Epidermal melanocyte (primary cell): ENCODE data around the gene PHKA2.
"Not testable (repeated sequence)": the region's sequence is repeated elsewhere in the genome, so short reads cannot be mapped to it uniquely, and the experiment has no call there.

Source experiments
- DNase-seq: peaks from one replicate; pipeline ENCODE4 v3.0.0; 2011; ENCODE audit warnings: low spot score; ENCODE audit not compliant: insufficient read length

The PHKA2 gene

DNA sequence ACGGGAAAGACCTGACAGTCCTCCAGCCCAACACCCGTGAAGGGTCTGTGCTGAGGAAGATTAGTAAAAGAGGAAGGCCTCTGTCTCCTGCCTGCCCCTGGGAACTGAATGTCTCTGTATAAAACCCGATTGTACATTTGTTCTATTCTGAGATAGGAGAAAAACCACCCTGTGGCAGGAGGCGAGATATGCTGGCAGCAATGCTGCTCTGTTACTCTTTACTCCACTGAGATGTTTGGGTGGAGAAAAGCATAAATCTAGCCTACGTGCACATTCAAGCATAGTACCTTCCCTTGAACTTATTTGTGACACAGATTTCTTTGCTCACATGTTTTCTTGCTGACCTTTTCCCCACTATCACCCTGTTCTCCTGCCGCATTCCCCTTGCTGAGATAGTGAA is 3.7 kb downstream of the PHKA2 start:
- DNase-seq, result not testable (repeated sequence)

DNA sequence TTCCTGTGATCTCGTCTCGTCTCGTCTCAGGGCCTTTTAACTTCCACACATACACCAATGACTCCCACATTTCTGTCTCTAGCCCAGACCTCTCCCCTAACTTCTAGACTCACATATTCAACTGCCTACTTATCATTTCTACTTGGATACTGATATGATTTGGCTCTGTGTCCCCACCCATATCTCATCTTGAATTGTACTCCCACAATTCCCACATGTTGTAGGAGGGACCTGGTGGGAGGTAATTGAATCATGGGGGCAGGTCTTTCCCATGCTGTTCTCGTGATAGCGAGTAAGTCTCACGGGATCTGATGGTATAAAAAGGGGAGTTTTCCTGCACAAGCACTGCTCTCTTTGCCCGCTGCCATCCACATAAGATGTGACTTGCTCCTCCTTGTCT is 8.9 kb downstream of the PHKA2 start:
- no peak for DNase-seq

DNA sequence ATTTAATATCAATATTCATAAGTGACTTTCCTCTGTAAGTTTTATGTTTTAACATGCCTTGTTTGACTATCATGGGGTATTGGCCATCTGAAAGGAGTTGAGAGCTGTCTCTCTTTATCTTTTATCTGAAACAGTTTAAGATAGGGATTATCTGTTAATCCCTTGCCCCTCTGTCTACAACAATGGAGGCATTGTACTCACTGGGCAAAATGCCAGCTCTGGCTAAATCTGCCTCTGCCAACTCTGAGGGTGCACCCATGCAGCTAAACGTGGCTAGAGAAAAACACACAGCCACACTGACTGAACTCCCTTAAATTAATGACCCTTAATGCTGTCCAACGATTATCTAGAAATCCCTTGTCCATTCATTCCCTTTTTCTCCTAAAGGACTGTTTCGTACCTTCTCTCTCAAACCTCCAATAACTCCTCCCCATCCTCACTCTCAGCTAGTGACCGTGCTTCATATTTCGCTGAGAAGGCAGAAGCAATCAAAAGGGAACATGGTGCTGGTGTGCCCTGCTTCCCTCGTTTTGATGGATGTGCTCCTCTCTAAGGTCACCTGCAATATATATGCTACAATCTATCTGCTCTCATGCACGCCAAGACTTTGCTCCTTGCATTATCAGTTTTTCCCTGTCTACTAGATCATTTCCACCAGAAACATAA is 10.3 kb downstream of the PHKA2 start:
- no peak for DNase-seq

DNA sequence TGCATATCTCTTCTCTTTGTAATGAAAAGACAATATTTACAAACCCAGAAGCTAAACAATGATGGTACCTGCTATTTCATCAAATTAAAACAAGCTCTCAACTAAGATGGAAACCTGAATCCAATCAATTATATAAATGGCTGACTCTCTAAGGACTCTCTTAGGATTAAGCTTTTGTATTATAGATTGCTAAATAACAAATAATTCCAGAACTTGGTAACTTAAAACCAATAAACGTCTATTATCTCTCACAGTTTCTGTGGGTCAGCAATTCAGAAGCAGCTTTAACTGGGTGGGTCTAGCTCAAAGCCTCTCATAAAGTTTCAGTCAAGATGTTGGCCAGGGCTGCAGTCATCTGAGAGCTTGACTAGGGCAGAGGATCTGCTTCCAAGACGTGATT is 12.4 kb downstream of the PHKA2 start:
- DNase-seq, result no peak

DNA sequence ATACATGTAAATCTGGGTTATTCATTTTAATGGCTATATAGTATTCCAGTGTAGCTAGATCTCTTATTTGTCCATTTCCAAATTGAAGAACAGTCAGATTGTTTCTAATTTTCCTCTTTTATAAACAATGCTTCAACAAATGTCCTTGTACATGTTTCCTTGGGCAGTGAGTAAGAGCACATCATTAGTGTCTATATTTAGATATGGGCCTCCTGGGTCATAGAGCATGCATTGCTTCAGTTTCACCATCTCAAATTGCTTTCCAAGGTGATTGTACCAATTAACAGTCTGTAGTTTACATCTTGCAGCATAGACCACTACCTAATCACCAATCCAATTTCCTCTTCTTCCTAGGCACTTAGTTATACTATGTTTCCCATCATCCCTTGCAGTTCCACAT is 13.4 kb downstream of the PHKA2 start:
- DNase-seq, result no peak

DNA sequence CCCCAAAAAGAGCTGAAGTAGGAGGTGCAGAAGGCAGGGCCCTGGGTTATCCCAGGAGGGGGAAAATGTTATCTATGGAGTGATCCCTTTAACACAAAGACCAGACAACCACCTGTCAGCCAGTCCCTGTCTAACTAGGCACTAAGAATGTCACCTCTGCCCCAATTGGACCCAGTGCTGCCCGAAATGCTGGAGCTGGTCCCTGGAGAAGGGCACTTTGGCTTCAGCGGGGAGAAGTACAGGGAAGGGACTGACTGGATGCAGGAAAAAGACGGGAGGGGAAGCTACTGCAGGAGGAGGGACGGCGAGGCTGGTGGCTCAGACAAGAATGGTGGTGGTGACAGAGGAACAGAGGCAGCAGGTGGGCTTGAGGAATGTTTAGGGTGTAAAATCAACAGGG is 17.3 kb downstream of the PHKA2 start:
- DNase-seq, result no peak

DNA sequence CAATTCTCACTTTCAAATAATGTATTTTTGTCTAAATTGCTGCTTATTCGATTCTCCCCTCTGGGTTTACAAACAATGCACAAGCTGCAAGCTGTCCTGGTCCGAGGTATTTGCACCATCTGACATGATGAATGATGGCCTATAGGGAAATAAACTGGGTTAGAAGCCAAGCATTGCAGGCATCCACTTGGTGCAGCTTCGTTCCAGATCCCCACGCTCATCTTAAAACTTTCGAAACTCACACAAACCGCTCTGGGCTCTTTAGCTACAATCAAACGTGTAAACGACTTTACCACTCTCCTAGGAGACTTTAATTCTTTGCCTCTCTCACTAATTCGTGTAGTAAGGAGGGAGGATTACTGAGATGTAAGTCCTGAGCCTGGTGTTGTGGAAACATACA is 19.0 kb downstream of the PHKA2 start:
- DNase-seq, result no peak

DNA sequence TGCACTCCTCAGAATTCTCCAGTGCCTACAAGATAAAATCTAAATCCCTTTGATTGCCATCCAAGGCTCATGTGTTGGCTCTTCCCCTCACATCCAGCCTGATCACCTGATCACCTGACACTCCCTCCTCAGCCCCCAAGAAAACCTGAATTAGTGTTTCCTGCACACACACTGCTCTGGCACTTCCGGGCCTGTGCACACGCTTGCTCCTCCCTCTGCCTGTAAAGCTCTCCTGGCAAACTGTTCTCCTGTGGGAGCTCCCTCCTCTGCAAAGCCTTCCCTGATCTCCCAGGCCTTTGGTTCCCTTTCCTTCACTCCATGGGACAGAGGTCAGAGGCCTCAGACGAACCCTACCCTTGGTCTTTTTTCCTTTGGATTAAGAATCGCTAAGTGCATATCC is 19.9 kb downstream of the PHKA2 start:
- DNase-seq, result no peak

DNA sequence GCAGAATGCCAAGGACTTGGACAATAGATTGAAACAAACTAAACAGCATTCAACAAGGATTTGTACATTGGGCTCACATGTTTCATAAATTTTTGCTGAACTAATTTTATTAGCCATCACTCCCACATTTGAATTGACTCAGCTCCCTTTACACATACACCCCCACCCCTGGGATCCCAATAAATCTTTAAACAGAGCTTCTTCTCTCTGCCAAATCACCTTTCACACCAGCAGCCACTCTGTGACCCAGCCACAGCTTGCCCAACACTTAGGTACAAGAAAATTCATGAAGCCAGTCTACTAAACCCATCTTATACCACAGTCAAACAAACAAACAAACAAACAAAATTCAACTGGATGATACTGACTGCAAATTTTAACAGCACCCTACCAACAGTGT is 21.6 kb downstream of the PHKA2 start:
- DNase-seq, result no peak

DNA sequence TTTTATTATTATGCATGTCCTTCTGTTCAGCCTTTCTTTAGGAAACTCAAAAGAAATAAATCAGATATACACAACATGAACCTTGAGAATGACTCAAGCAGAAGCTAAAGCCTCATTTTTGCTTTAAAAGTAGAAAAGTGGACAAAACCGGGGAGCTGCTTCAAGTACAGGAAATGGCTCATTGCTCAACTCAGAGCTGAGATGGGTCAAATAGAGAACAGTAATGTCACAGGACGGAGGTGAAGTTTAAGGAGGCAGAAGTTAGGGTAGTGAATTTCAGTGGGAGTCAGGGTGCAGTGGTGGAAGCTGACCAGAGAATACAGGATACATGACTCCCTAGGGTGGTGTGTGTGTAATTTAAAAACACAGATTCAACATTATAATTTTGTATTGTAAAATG is 22.2 kb downstream of the PHKA2 start:
- no peak for DNase-seq

DNA sequence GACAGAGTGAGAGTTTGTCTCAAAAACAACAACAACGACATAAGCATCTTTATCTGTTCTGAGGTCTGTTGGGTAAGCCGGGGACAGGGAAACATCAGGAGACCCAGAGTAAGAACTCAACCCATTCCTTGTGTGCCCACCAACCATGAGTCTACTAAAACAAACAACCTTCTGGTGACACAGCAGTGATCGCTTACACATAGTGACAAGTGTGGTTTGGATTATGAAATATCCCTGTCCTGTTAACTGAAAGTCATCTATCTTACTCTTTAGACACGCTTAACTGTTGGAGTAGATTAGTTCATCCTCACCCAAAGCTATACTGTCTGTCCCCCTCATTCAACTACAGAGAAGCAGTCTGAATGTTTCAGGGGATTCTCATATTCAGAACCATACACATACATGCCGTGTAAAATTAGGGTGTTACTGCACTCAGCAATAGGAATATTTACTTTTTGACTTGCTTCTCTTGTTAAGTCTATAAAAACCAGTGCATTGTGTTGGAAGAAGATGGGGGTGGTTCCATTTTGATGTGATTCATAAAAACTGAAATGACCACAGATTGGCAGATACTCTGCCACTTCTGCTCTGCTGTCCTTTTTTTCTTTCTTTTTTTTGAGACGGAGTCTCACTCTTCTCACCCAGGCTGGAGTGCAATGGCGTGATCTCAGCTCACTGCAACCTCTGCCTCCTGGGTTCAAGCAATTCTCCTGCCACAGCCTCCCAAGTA is 27.4 kb downstream of the PHKA2 start:
- no peak for DNase-seq

DNA sequence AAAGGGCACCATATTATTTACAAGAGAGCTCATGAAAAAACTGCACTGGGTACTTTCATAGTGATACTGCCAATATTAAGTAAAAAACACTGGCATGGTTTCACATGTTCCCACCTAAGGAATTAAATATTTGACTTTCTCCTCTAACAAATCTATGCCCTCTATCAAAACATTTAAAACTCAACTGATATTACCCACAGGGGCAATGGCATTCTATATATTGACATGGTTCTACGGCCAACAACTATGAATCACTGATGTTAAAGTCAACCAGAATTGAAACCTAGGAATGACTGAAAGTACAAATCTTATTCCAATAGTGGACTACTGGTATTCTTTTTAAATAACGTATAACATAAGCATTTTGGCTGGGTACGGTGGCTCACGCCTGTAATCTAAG is 28.2 kb downstream of the PHKA2 start:
- no peak for DNase-seq

DNA sequence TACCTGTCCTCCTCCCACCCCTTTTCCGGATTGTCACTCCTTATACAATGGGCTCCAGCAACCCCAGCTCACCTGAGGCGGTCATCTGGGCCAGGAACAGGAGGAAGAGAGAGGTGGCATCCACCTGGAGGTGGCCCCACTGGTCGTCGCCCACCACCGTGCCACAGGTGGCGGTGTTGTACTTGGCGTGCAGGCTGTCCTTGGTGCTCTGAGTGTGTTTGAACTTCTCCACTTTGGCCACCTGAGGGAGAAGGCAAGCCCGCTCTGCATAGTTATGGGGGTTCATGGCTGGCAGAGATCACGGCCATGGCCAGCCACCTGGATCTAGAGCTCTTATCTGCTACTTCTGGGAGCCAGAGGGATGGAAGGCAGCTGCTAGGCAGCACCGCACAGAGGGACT is 32.9 kb downstream of the PHKA2 start:
- no peak for DNase-seq

DNA sequence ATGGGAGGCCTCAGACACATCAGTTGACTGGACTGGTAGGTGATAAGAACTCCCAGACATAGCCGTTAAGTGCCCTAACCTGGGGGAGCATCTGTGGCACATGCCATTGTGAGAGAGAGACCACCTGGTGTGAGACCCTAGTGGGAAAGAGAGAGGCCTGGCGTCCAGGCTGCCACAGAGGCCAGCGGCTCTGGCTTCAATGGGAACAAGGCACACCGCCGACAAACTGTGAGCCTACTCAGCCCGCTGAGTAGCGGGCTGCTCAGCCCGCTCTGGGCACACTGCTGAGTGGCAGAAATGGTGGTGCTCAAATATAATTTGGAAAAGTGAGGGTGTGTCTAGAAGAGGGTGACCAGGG is 34.0 kb downstream of the PHKA2 start:
- no peak for DNase-seq

DNA sequence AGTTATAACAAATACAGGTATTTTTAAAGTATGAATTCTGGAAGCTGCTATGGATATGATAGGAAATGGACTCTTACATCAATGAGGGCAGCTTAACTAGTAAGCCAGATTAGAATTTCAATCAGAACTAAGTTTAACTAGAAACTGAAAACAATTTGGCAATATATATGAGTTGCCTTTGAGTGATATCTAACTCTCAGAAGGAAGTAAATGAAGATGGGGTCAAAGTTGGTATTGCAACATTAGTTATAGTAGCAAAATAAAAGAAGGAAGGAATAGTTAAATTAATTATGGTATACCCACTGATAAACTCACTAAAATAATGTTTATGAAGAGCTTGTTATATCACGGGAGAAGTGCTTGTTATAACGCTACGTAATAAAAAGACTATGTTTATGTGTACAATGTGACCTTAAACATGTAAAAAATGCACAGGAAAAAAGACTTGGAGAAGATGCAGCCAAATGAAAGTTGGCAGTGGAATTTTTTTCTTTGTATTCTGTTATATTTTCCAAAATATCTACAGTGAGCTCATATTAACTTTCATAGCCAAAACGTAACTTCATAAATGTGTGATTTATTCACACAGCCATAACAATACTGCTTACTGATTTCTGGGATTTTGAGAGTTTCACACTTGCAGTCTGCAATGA is 34.5 kb downstream of the PHKA2 start:
- no peak for DNase-seq

DNA sequence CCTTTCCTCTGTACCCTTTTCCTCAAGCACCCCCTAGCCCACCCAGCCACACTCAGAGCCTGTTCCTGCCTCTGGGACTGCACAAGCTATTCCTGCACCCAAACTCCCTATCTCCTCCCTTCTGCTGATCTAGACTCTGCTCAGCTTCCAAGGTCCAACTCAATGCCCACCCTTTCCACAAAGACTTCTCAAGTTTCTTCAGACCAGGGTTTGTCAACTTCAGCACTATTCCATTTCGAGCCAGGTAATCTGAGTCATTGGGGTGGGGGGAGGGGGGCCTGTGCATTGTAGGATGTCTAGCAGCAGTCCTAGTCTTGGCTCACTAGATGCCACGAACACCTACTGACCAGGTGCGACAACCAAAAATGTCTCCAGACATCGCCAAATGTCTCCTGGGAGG is 37.3 kb downstream of the PHKA2 start:
- DNase-seq, result no peak

DNA sequence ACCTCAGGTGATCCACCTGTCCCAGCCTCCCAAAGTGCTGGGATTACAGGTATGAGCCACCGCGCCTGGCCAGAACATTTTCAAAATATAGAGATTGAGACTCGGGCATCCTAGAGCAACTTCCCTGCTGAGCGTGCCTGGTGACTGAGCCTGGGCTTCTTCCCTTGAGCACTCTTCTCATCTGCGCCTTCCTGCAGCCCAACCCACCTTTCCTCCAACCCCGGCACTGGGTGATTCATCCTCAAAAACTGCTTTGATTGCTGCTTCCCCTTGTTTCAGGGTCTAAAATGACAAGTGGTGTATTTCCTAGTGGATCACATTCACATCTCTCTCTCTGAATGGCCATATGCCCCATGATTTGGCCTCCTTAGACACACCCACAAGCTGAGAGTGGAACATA is 37.8 kb downstream of the PHKA2 start:
- no peak for DNase-seq

DNA sequence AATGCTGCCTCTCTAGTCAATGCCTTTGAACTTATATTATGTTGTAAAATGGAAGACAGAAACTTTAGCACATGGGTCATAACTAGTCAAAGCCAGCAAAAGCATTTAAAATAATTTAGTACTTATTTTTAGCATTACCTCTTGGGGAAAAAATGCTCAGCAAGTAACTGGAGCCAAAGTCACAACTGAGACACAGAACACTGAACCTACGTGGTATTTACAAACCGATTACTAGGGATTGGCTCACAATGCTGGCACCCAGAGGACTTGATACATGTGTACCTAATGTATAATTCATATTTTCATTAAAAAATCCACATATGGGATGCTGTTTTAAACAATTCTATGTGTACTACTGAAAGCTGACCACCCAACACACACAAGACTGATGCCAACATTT is 38.4 kb downstream of the PHKA2 start:
- DNase-seq, result no peak

DNA sequence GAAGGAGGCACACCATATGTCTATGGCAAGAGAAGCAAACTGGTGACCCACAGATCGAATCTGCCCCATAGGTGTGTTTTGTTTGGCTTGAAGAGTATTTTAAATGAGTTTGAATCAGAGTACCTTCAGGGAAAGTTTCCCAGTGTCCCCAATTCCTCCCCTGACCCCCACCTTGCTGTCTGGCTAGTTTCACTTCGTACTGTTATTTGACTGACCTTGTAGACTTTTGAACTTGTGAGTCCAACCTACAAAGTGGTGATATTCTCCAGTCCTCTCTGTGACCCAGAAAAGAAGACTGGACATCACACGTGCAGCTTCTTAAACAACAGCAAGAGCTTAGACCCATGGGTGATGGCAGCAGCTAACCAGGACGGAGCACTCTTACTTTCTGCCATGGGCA is 39.4 kb downstream of the PHKA2 start:
- no peak for DNase-seq

DNA sequence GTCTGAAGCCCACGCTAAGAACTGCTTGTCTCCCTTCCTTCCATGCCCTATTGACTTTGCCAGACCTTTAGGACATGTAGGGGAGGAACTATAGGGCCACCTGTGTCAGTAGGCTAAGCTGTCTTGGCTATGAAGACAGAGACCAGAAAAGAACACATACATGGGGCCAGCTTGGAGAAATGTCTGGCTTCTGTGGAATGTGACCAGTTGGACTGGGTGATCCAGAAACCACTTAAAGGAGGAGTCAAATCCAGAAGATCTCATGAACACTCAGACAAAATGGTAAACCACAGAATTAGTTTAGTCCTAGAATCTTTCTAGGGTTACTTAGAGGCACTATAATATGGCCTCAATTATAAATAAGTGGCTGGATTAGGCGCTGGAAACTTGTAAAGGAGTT is 42.0 kb downstream of the PHKA2 start:
- no peak for DNase-seq

DNA sequence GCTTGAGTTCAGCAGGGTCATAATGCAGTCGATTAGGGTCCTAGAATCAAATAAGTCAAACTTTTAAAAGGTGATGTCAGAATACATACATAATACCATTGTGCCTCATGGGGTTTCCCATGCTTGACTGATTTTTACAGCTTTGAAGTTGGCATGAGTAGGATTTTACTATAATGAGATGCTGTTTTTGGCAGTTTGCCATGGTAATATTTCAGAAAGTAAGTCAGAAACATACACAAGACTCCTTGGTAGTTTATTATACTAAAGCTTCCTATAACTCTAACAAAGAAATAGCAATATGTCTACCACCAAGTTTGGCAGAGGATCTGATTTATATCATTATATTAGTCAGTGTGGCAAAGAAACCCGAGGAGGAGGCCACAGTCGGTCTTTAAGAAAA is 45.2 kb downstream of the PHKA2 start:
- DNase-seq, result no peak

DNA sequence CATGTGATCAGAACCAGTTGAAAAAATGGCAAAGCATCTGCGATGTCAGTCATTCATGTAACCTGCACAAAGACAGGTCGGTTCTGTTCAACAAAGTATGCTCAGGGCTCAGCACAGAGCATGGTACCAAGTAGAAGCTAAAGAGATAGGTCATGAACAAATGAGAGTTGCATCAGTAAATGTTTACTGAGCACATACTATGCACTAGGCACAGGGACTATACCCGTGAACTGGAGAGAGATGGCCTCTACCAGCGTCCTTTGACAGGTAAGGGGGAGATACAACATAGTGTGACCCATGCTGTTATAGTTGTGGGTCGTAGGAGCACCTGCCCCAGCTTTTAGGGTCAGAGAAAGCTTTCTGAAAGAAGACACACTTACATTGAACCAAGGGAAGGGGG is 46.7 kb downstream of the PHKA2 start:
- DNase-seq, result no peak

DNA sequence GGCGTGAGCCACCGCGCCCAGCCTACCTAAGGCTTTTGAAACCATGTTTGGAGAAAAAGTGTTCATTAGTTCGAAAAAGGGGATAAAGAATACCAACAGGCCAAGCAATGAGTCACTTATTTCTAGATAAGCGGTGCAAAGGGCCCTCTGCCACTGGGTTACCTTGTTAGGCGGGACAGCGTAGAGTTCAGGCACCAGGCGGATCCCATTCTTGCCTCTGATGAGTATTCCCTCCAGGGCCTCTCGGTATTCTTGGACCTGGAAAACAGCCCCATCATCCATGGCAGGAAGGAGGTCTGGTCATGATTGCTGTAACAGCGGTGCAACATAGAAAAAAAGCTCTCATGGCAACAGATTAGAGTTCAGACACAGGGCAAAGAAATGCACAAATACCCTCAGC is 48.0 kb downstream of the PHKA2 start:
- no peak for DNase-seq
